Left ventricle myocardium inferior (tissue), 1 donor: Measurements from ENCODE around the gene GPRIN3. TPM values are rescaled to one million over a fixed set of nuclear protein-coding genes. Genes with fewer than 3 reads are reported as not detected.

ENCODE experiments used
- DNase-seq: peaks from one replicate; pipeline ENCODE4 v3.0.0-alpha.2; 2020
- H3K27ac ChIP-seq: fragments of 200-600 bp; replicated peaks from 2 replicates; pipeline ENCODE4 v1.8.0; 2021
- H3K27me3 ChIP-seq: fragments of 200-600 bp; 2 replicates; pipeline ENCODE4 v1.8.0; 2021; ENCODE audit warnings: low read depth
- H3K36me3 ChIP-seq: fragments of 200-600 bp; 2 replicates; pipeline ENCODE4 v1.8.0; 2021
- H3K4me1 ChIP-seq: fragments of 200-600 bp; 2 replicates; pipeline ENCODE4 v1.8.0; 2021
- H3K4me3 ChIP-seq: fragments of 200-600 bp; 2 replicates; pipeline ENCODE4 v1.8.0; 2021; ENCODE audit warnings: mild to moderate bottlenecking, moderate library complexity
- H3K9me3 ChIP-seq: fragments of 200-600 bp; replicated peaks from 2 replicates; pipeline ENCODE4 v1.8.0; 2021
- intact Hi-C: fragments of 100-400 bp; cut with micrococcal nuclease; formaldehyde crosslinking; loops from one replicate; pipeline ENCODE4 v1.11.0; 2022
- total RNA-seq: library from RNA; stranded (reverse); fragmentation: NEBNext Ultra II Directional; extraction: Animal tissue kit (Norgen Biotek cat#: 25700); gene quantifications from one replicate; pipeline ENCODE4 v1.2.1, GENCODE V29; 2021
- TF ChIP-seq, protein P1 (sequence below): fragments of 200-600 bp; IDR thresholded peaks from 2 replicates; pipeline ENCODE4 v1.8.0; 2021; ENCODE audit warnings: antibody characterized with exemption, mild to moderate bottlenecking, borderline replicate concordance
- donor health status: DM: no; HTN: yes; CAD: no; lungs with severe emphysema.

The GPRIN3 gene
- total RNA-seq, 1 donor from 2014 or later, result 9.0 TPM

DNA sequence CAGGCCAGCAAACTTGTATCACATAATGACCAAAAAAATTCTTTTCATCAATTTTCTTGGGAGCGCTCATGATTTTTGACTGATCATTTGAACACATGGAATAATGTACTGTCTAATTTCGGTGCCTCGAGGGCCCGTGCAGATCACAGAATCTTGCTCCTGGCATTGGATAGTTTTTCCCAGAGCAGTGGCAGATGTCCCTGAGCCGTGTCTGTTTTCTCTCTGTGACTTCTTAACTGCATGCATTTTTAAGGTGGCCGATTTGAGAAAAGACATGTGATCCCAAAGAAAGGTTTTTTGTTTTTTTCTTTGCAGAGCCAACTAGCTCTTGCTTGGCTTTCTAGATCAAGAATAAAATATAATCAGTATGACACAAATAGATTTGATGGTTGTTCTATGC, 19.7 kb downstream of the GPRIN3 start:
- Histone ChIP-seq H3K9me3 (no peaks in the 10 kb centered on the region), H3K4me1 (peaks cover 89% of the 10 kb centered on the region), H3K36me3 (no peaks in the 10 kb centered on the region), H3K27me3 (no peaks in the 10 kb centered on the region), H3K27ac (peak overlapping the region; percentile 80), H3K4me3 (no peak overlapping the region)
- intact Hi-C loops, result no loop called here
- DNase-seq, result no peak
- TF ChIP-seq, protein P1, sequence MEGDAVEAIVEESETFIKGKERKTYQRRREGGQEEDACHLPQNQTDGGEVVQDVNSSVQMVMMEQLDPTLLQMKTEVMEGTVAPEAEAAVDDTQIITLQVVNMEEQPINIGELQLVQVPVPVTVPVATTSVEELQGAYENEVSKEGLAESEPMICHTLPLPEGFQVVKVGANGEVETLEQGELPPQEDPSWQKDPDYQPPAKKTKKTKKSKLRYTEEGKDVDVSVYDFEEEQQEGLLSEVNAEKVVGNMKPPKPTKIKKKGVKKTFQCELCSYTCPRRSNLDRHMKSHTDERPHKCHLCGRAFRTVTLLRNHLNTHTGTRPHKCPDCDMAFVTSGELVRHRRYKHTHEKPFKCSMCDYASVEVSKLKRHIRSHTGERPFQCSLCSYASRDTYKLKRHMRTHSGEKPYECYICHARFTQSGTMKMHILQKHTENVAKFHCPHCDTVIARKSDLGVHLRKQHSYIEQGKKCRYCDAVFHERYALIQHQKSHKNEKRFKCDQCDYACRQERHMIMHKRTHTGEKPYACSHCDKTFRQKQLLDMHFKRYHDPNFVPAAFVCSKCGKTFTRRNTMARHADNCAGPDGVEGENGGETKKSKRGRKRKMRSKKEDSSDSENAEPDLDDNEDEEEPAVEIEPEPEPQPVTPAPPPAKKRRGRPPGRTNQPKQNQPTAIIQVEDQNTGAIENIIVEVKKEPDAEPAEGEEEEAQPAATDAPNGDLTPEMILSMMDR, result no peak

DNA sequence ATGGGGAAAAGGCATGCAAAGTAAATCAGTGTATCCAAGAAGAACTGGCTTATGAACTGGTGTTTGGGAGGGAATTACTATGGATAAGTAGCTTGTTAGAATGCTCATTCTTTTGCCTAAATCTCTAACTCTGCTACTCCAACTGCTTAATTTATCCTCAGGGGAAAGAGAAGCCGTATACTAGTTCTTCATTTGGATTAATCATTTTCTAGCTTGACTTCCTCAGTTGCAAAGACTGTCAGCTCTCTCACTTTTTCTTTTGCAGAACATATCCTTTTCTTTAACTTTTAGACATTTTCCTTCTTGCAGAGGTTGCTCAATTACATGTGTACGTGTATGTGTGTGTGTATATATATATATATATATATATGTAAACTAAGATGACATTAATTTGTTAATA, 21.9 kb downstream of the GPRIN3 start:
- TF ChIP-seq, protein P1, result no peak
- H3K4me3 ChIP-seq, result no peak overlapping the region

DNA sequence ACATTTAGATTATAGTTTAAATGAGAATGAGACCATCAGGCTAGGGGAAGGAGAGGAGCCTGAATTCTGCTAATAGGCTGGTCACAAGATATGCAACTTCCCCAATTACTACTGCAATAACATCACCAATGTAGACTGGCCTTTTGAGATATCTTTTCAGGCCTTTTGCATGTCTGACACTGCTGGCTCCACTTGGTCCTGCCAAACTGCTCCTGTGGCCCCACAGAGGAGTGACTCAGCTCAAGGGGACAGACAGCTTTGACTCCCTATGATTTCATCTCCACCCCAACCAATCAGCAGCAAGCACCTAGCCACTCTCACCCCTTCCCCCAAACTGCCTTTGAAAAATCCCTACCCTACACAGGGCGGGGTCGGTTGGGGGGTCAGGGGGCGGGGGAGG, 22.8 kb downstream of the GPRIN3 start:
- Histone ChIP-seq H3K27me3 (no peaks in the 10 kb centered on the region), H3K4me3 (no peak overlapping the region), H3K36me3 (no peaks in the 10 kb centered on the region), H3K9me3 (peaks cover 5% of the 10 kb centered on the region), H3K4me1 (peaks cover 67% of the 10 kb centered on the region), H3K27ac (peak overlapping the region; percentile 5)
- TF ChIP-seq, protein P1, result no peak
- DNase-seq, result no peak
- intact Hi-C loops, result no loop called here

More for the DNA sequence above, 21.9 kb downstream of the GPRIN3 start:
- Histone ChIP-seq H3K36me3 (no peaks in the 10 kb centered on the region), H3K9me3 (peaks cover 2% of the 10 kb centered on the region), H3K4me1 (peaks cover 76% of the 10 kb centered on the region), H3K27ac (peak overlapping the region; percentile 80), H3K27me3 (no peaks in the 10 kb centered on the region)
- intact Hi-C loops, result no loop called here
- DNase-seq, result no peak

DNA sequence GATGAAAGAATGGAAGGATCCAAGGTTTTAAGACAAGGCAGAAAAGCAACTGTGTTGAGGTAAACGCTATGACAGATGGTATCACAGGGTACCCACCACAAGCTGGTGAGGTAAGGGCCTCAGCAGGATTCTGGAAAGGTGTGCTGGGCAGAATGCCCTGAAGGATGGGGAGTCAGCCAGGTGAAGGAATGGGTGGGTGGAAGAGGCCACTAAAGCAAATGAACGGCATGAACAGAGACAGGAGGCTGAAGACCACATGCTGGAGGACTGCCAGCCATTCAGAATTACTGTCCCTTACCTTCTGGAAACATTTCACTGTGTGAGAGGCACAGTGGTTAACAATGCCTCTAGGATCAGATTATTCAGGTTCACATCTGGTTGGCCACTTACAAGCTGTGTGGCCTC, 23.6 kb downstream of the GPRIN3 start:
- H3K27ac ChIP-seq, result no peak overlapping the region
- intact Hi-C loops, result no loop called here
- no peak for DNase-seq
- H3K9me3 ChIP-seq, result peaks cover 5% of the 10 kb centered on the region
- TF ChIP-seq, protein P1, result no peak
- no peaks in the 10 kb centered on the region for H3K36me3 ChIP-seq
- no peak overlapping the region for H3K4me3 ChIP-seq
- H3K27me3 ChIP-seq, result no peaks in the 10 kb centered on the region
- H3K4me1 ChIP-seq, result peaks cover 67% of the 10 kb centered on the region

DNA sequence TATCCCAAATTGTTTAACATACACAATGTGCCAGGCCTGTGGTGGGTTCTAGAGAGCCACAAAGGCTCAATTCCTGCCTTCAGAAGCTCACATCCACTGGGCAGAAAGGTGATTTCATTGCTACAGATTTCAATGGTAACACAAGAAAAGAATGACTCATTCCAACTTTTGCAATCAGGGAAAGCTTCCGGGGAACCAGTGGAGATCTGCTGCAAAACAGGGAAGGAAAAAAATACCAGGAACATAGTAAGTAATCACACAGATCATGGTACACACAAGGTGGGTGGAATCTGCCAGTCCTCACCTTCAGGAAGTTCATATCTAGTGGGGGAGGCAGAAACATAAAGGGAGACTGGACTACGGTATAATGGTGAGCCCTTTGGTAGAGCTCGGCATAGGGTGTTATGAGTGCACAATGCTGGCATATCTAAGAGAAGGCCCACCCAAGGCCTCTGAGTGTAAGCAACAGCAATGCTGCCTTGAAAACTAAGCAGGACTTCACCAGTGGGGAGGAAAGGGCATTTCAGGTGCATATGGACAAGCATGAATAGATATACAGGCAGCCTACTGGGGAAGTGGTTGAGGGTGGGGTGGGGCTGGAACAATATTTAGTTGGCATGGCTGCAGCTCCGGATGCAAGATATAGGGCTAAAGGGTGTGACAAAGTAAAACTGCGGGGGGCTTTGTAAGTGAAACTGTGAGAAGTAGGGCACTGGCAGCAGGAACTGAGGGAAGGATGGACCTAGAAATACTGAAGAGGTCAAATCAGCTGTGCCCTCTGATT, 24.2 kb downstream of the GPRIN3 start:
- Histone ChIP-seq H3K36me3 (no peaks in the 10 kb centered on the region), H3K4me3 (no peak overlapping the region), H3K4me1 (peaks cover 62% of the 10 kb centered on the region), H3K9me3 (peaks cover 5% of the 10 kb centered on the region), H3K27me3 (no peaks in the 10 kb centered on the region), H3K27ac (no peak overlapping the region)
- intact Hi-C loops, result no loop called here
- TF ChIP-seq, protein P1, result no peak
- DNase-seq, result no peak
